Measurements from ENCODE around the gene NR3C2.
A peak's percentile ranks its signal among the peaks of the same experiment; 100 is the strongest.
"Not testable (repeated sequence)": the region's sequence is repeated elsewhere in the genome, so short reads cannot be mapped to it uniquely, and the experiment has no call there.

Gene NR3C2

DNA sequence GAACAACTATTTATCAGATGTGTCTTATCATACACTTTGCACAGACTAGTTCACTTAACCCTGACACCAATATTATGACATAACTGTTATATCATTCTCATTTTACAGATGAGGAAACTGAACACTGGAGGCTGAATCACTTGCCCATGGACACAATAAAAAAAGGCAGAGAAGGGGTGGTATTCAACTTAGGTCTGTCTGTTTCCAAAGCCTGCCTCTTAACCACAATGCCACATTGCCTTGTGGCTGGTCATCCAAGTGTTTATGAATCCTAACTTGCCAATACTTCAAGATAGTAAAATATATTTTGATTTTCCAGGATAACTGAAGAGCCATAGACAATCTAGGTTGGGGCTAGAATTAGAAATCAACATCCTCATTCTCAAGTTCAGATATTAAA is 327.8 kb downstream of the NR3C2 start:
- DNase-seq (ENCODE audit: low read depth in 1 of 2, low spot score in 1 of 2), result no peak

DNA sequence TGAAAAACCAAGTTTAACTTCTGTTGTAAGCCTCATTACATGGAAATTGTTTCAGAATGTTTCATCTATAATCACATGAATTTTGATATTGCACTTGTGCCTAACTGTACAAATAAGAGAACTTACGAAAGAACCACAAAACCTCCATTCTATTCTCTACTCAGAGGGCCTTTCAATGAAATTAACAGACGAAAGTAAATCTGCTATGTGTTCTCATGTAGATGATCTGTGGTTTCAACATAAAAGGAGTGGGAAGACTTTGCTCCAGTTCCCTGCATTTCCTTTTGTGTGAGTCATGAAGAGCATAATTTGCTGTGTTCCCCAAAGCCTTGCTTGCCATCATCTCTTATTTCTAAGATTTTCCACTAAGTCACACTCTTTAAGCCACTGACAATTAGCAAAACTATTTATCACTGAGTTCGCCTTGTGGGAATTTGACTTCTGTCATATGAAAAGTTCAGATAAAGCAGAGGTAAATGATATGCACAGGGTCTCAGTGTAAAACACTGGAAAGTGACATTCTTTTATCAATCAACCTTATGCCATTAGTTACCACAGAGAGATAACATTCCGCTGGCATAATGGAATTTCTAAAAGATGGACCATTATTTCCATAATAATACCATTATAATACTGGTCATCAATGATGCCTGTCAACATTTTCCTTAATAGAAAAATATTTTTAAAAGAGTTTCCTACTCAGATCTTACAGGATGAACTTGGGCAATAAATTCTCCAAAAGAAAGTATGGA is 329.8 kb downstream of the NR3C2 start:
- DNase-seq (ENCODE audit: low read depth in 1 of 2, low spot score in 1 of 2), result peak in 1 of 2 donors; percentile 17

DNA sequence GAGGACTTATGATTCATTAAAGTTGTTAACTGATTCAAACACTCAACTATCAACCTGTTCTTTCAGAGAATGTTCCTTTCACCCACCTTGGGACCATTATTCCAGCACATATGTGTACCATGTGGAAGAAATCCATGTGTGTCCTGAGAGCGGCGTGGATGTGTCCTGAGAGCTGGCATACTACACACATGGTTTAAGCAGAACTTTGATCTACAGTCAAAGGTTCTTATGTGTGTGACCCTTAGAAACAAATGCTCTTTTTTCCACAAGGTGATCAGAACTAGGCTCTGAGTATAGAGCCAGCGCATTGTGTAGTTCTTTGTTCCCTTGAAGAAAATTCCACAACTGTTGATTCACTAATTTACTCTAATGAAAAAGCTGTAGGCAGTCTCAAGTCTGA is 332.0 kb downstream of the NR3C2 start:
- DNase-seq (ENCODE audit: low read depth in 1 of 2, low spot score in 1 of 2), result no peak

GRCh38 chr4:148109216-148109615 is 333.0 kb downstream of the NR3C2 start:
- DNase-seq (ENCODE audit: low read depth in 1 of 2, low spot score in 1 of 2), result no peak

DNA sequence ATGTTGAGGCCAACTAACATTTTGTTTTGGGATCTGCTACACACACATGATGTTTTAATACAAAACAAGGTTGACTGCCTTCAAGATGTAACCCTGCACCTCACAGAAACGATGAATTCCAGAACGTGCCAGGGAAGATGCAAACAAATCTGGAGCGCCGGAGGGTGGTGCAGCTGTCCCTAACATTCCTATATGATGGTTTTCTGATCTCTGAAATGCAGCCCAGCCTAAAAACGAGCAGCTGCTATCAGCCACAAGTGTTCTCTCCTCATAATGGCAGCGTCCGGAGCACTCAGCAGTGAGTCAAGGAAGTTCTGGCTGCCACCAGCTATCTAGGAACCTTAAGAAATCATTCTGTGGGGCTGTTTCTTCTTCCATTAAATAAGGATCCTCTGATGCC is 333.4 kb downstream of the NR3C2 start:
- no peak for DNase-seq (ENCODE audit: low read depth in 1 of 2, low spot score in 1 of 2)

DNA sequence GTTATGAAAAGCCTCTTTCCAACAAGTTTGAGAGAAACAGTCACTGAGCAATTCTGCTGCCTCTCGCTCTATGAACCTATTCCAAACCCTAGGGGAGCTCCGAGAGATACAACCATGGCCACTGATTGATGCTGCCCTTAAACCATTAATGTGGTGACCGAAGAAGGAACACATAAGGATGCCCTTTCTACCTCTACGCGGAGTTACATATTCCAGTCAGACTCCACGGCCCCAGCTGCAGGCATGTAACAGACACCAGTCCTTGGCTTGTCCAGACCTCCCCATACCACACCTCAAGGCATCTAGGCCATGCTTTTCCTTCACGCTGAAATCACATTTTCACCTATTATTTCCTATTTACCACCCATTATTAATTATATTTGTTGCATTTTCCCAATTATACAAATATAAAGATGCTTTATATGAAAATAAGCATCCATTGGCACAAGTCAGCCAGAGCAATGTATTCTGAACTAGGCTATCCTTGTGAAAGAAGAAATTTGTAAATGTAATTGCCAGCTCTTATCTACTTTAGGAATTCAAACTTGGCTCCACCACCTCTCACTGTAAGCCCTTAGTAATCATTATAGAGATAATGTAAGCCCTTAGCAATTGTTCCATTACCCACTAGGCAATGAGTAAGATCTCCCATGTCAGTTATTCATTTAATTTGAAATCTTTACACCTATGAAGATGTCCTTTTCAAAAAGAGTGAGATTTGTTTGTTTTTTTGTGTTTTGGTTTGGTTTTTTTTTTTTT is 338.4 kb downstream of the NR3C2 start:
- DNase-seq (ENCODE audit: low read depth in 1 of 2, low spot score in 1 of 2), result no peak

DNA sequence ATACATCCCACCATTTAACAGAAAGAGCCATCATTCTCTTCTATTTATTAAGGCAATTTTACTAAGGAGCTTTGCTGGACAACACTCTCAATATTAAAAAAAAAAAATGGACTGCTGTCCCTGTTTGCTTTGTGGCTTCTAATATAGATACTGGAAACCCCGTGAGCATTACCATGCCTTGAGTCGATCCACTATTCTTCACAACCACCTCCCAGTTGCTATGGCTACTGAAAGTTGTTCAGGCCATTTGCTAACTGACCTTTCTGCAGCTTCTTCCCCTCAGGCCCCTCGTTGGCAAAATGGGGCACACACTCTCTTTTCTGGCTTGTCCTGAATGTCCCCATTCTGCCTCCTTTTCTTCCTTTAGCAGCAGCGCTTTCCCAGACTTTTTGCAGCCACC is 340.4 kb downstream of the NR3C2 start:
- DNase-seq (ENCODE audit: low read depth in 1 of 2, low spot score in 1 of 2), result no peak

- no peak for DNase-seq (ENCODE audit: low read depth in 1 of 2, low spot score in 1 of 2)
Measured at GRCh38 chr4:148101235-148101634, 341.0 kb downstream of the NR3C2 start.

DNA sequence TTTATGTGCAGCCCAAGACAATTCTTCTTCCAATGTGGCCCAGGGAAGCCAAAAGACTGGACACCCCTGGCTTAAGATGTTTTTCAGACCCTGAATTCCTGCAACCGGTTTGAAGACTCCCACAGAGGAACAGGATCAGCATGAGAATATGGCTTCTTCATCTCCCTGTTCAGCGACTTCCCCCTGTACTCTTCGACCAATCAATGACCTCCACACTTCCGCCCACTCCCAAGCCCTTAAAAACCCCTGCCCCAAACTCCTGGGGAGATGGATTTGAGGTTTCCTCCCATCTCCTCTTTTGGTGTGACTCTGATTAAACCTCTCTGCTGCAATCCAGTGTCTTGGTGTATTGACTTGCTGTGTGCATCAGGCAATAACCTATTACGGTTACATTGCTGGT is 344.4 kb downstream of the NR3C2 start:
- no peak for DNase-seq (ENCODE audit: low read depth in 1 of 2, low spot score in 1 of 2)

DNA sequence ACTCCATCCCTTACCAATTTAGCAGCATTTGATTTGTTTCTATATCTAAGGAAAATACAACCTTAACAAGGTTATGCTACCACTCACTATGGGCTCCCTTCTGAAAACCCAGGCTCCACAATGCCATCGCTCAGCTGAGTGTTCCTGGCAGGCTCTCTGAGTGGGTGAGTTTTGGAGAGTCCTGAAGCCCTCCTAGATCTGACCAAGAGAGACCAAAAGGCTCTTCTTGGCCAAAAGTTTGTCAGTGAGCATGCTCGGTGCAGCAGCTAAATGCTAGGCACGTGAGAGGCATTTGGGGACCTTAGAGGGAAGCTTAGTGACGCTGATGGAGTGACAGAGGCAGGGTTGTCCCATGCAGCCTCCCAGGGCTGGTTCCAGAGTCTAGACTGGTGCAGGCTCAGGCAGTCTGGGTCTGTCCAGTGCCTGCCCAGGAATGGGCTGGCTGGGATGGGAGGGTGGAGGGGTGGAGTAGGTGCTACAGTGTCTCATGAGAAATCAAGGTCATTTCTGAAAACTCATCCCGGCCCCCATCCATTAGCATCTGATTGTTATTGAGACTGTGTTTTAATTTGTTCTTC is 346.8 kb downstream of the NR3C2 start:
- no peak for DNase-seq (ENCODE audit: low read depth in 1 of 2, low spot score in 1 of 2)

DNA sequence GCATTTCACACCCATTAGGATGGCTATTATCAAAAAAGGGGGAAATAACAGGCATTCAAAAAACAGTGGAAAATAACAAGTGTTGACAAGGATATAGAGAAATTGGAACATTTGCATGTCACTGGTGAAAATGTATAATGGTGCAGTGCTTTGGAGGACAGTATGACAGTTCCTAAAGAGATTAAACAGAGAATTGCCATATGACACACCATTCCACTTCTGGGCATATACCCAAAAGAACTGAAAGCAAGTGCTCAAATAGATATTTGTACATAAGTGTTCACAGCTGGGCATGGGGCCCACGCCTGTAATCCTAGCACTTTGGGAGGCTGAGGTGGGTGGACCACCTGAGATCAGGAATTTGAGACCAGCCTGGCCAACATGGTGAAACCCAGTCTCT is 348.1 kb downstream of the NR3C2 start:
- no peak for DNase-seq (ENCODE audit: low read depth in 1 of 2, low spot score in 1 of 2)

GRCh38 chr4:148093065-148093464 is 349.1 kb downstream of the NR3C2 start:
- no peak for DNase-seq (ENCODE audit: low read depth in 1 of 2, low spot score in 1 of 2)

GRCh38 chr4:148092316-148093014 is 349.7 kb downstream of the NR3C2 start:
- no peak for DNase-seq (ENCODE audit: low read depth in 1 of 2, low spot score in 1 of 2)

DNA sequence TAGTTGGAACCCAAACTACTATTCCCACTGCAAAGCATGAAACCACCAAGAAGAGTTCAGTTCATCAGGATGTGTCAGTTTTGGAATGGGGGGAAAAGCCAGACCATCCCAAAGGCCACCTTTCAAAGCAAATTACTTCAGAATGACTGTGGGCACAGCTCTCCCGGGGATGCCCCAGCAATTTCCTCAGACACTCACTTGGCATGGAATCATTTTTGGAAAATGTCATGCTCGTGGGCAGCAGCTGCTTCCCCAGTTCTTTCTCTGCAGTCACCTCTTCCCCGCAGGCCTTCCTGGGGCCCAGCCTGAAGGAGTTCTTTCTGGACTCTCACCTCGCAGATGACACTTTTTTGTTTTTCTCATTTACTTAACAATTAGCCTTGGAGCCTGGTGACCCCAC is 350.3 kb downstream of the NR3C2 start:
- no peak for DNase-seq (ENCODE audit: low read depth in 1 of 2, low spot score in 1 of 2)

DNA sequence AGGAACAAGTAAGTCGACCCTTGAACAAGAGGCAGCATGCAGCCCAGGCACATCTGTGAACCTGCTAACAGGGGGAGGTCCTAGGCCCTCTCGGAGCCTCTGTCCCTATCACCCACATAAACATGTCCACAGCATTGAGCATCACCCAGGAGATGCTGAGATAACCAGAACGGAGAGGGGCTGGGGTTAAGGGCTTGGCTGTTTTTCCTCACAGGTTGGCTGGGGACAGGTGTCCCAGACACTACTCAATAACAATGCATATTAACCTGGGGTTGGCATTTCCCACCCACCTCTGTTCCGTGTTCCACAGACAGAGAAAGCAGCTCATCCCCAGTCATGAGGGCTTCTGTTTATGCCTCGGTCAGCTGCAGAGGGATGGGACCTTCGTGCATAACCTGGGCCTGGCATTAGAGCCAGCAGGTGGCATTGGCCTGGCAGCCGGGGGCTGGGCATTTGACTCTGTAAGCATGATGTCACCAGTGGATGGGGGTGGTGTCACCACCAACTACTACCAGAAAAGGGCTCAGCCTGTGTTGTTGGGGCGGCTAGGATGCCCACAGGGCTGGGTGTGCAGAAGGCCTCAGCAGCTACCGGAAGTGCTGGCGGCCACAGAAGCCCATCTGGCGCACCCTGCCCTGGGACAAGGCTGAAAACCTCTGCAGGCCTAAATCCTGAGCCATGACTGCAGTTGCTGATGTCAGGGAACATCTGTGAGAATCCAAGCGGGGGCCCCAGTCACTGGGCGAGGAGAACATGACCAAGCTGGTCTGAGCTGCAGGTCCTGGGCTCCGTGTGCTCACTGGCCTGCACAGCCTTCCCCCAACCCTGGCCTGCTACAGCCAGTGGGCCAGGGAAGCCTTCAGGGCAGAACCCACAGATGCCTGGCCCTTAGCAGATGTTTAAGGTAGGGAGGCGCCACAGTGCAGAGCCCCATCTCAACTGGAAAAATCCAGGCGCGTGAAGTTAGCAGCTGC is 351.4 kb downstream of the NR3C2 start:
- no peak for DNase-seq (ENCODE audit: low read depth in 1 of 2, low spot score in 1 of 2)

DNA sequence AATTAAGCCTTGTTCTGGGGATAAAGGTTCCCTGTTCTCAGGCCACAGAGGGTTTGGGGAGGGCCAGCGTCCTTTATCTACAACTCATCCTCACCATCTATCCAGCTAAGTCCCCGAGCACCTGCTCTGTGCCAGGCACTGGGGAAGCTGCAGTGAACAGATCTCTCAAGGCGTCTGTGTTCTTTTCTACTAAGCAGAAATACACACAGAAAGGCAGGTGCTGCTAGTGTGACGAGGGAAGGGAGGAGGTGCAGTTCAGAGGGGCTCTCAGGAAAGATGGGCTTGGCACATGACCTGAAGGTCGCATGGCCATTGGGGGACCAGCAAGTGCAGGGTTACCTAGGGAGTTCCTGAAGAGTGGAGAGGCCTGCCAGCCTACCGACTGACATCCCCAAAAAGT is 352.2 kb downstream of the NR3C2 start:
- no peak for DNase-seq (ENCODE audit: low read depth in 1 of 2, low spot score in 1 of 2)

- DNase-seq (ENCODE audit: low read depth in 1 of 2, low spot score in 1 of 2), result no peak
Measured at GRCh38 chr4:148089624-148090023, 352.6 kb downstream of the NR3C2 start.

- not testable (repeated sequence) for DNase-seq (ENCODE audit: low read depth in 1 of 2, low spot score in 1 of 2)
Measured at GRCh38 chr4:148083073-148083472, 359.1 kb downstream of the NR3C2 start.

GRCh38 chr4:148081745-148082144 is 360.5 kb downstream of the NR3C2 start:
- DNase-seq (ENCODE audit: low read depth in 1 of 2, low spot score in 1 of 2), result no peak

GRCh38 chr4:148081267-148081666 is 360.9 kb downstream of the NR3C2 start:
- DNase-seq (ENCODE audit: low read depth in 1 of 2, low spot score in 1 of 2), result no peak

DNA sequence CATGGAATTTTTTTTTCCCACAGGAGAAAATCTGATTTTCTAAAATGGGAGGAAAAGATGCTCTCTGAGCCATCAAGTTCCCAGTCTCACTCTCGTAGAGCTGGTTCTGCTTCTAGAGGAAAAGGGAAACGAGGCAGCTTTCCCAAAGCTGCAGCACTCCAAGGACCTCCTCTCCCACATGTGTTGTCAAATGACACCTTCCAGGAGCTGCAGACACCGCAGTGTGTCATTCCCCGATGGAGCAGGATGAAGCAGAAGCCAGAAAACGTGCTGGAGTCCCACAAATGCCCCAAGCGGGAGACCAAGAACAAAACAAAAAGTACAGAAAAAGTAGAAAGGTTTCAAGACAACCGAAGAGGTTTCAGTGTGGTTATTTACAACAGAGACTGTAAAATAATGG is 362.3 kb downstream of the NR3C2 start:
- no peak for DNase-seq (ENCODE audit: low read depth in 1 of 2, low spot score in 1 of 2)
